HG02571 (cell line): ENCODE results near the gene NPY1R.

Experiments
- ATAC-seq: cut with Tn5 transposase; IDR thresholded peaks from one replicate; pipeline ENCODE4 v1.9.1; 2021; ENCODE audit warnings: mild to moderate bottlenecking, moderate library complexity; ENCODE audit not compliant: unreplicated experiment

Gene NPY1R

DNA sequence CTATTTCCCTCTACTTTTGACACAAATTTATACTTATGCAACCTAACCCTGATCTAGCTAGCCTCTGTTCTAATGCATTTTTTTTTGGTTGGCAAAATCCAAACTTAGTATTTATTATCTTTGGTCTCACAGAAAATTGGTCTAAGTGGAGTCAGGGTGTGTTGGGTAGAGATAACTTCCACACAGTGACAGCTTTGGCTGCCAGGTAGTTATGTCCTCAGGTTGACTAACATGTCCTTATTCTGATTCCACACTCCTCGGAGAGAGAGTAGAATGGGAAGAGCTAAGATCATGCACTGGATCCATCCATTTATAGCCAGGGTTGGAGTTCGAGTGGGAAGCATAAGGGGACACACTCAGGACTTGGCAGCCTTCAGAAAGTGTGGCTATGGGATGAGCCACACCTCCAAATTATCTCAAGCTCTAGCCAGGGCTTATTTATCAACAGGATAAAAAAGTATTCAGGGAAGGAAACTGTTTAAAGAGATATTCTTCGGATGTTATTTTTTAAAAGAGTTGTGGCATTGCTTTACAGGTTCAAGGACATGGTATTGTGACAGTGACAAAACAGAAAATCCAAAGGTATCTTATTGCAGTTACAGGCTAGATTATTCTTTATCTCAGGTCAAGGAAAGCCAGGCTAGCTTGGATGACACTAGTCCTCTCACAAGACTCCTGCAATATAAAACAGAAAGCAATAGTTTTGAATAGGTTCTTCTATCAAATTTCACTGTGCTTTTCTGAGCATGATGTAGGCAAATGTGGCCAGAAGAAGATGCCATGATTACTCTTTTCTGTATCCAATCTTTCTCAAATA is 51.5 kb downstream of the NPY1R start:
- no peak for ATAC-seq

DNA sequence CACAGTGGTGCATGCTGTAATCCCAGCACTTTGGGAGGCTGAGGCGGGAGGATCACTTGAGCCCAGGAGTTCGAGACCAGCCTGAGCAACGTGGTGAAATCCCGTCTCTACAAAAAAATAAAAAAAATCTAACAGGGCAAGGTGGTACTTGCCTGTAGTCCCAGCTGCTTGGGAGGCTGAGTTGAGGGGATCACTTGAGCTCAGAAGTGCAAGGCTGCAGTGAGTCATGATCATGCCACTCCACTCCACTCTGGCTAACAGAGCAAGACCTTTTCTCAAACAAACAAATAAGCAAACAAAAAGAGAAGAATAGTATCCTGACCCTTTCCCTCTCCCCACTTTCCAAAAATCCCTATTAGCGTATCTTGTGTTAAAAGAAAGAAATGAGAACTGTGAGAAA is 52.7 kb downstream of the NPY1R start:
- no peak for ATAC-seq

DNA sequence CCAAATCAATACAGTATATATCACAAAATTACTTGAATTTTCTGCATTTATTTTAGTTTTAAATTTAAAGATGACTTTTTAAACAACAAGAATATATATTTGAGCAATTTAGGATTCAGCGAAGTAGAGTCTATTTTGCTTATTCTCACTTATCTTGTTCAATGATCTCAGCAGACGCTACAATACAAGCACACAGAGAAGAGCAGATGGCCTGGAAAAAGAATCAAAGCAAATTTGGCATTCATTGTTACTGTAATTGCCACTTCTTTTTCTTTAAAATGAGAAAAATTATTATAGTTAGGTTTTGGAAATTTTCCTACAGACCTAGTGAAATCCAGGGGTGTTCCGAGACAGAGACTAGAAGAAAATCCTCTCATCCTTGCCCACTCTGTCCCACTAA is 57.5 kb downstream of the NPY1R start:
- no peak for ATAC-seq
